Esophagus squamous epithelium (tissue), 4 donors: ENCODE results near the gene GMDS.

Experiments used
- CTCF ChIP-seq, 6 experiments: fragments of 450-650 bp in 4 of 6; fragments of 200-600 bp in 2 of 6; sonication (generic) in 2 of 6; IDR thresholded peaks; one replicate each; pipeline ENCODE4 v1.5.1; 2016 to 2019; ENCODE audit warnings: antibody characterized with exemption in 6 of 6, mild to moderate bottlenecking in 4 of 6, moderate library complexity in 4 of 6
- POLR2A ChIP-seq, 4 donors: fragments of 450-650 bp; IDR thresholded peaks; one replicate each; pipeline ENCODE4 v1.6.1; 2017; ENCODE audit warnings: antibody characterized with exemption in 4 of 4, mild to moderate bottlenecking in 4 of 4, moderate library complexity in 3 of 4

GRCh38 chr6:1858196-1858595 lies 387.2 kb downstream of the GMDS start:
- TF ChIP-seq POLR2A (IDR thresholded peaks at IDR 0.05), result no peak
- no peak for TF ChIP-seq CTCF (IDR thresholded peaks at IDR 0.05)
